H9 (cell line): ENCODE measurements around the gene C3. TPM values are rescaled to one million over a fixed set of nuclear protein-coding genes. Genes with fewer than 3 reads are reported as not detected.

Source experiments
- DNase-seq: peaks from one replicate; pipeline ENCODE4 v3.0.0-alpha.2; 2017
- H2AFZ ChIP-seq: one replicate; pipeline ENCODE4 v1.6.1; 2013; ENCODE audit warnings: mild to moderate bottlenecking, low read length, control low read depth, moderate library complexity
- H2AK5ac ChIP-seq: 2 replicates; pipeline ENCODE4 v1.6.1; 2013; ENCODE audit warnings: low read length, control low read depth, mixed read lengths; ENCODE audit not compliant: insufficient read length
- H2BK120ac ChIP-seq: one replicate; pipeline ENCODE4 v1.6.1; 2013; ENCODE audit warnings: low read depth, mild to moderate bottlenecking, low read length, control low read depth, inconsistent platforms; ENCODE audit not compliant: poor library complexity, severe bottlenecking
- H2BK12ac ChIP-seq: 2 replicates; pipeline ENCODE4 v1.6.1; 2013; ENCODE audit warnings: low read length, control low read depth, mixed read lengths, low read depth; ENCODE audit not compliant: insufficient read length
- H2BK15ac ChIP-seq: 2 replicates; pipeline ENCODE4 v1.6.1; 2013; ENCODE audit warnings: low read depth, low read length, control low read depth
- H2BK20ac ChIP-seq: one replicate; pipeline ENCODE4 v1.6.1; 2013; ENCODE audit warnings: low read depth, mild to moderate bottlenecking, low read length, control low read depth, inconsistent platforms; ENCODE audit not compliant: poor library complexity, severe bottlenecking
- H2BK5ac ChIP-seq: 2 replicates; pipeline ENCODE4 v1.6.1; 2013; ENCODE audit warnings: low read length, control low read depth, mixed read lengths; ENCODE audit not compliant: insufficient read length
- H3K14ac ChIP-seq: 2 replicates; pipeline ENCODE4 v1.6.1; 2013; ENCODE audit warnings: low read length, control low read depth; ENCODE audit not compliant: insufficient read depth
- H3K18ac ChIP-seq: 2 replicates; pipeline ENCODE4 v1.6.1; 2013; ENCODE audit warnings: low read depth, mild to moderate bottlenecking, mixed read lengths, low read length, control low read depth; ENCODE audit not compliant: insufficient read length
- H3K23ac ChIP-seq: 2 replicates; pipeline ENCODE4 v1.6.1; 2013; ENCODE audit warnings: low read length, control low read depth, mixed read lengths, low read depth; ENCODE audit not compliant: insufficient read length
- H3K23me2 ChIP-seq: 2 replicates; pipeline ENCODE4 v1.6.1; 2013; ENCODE audit warnings: low read depth, mild to moderate bottlenecking, mixed read lengths, low read length, control low read depth; ENCODE audit not compliant: insufficient read length, poor library complexity, severe bottlenecking
- H3K27ac ChIP-seq: 2 replicates; pipeline ENCODE4 v1.5.1; 2013; ENCODE audit warnings: low read length, control low read depth, mixed read lengths, low read depth; ENCODE audit not compliant: insufficient read length
- H3K27me3 ChIP-seq: 2 replicates; pipeline ENCODE4 v1.6.1; 2013; ENCODE audit warnings: low read length, control low read depth, inconsistent platforms; ENCODE audit not compliant: insufficient read depth
- H3K4ac ChIP-seq: 2 replicates; pipeline ENCODE4 v1.6.1; 2013; ENCODE audit warnings: low read depth, mild to moderate bottlenecking, control low read depth, inconsistent platforms, low read length, moderate library complexity
- H3K4me1 ChIP-seq: 2 replicates; pipeline ENCODE4 v1.6.1; 2013; ENCODE audit warnings: low read length, control low read depth, inconsistent platforms; ENCODE audit not compliant: insufficient read depth
- H3K4me2 ChIP-seq: 2 replicates; pipeline ENCODE4 v1.6.1; 2013; ENCODE audit warnings: low read length, control low read depth, mixed read lengths; ENCODE audit not compliant: insufficient read length, insufficient read depth
- H3K56ac ChIP-seq: 2 replicates; pipeline ENCODE4 v1.6.1; 2013; ENCODE audit warnings: low read depth, mild to moderate bottlenecking, mixed read lengths, low read length, control low read depth; ENCODE audit not compliant: insufficient read length
- H3K79me1 ChIP-seq: 2 replicates; pipeline ENCODE4 v1.6.1; 2013; ENCODE audit warnings: low read depth, mild to moderate bottlenecking, moderate library complexity, low read length, control low read depth, inconsistent platforms; ENCODE audit not compliant: insufficient read depth, poor library complexity, severe bottlenecking
- H3K79me2 ChIP-seq: 2 replicates; pipeline ENCODE4 v1.6.1; 2013; ENCODE audit warnings: low read length, control low read depth, inconsistent platforms; ENCODE audit not compliant: insufficient read depth
- H3K9ac ChIP-seq: 2 replicates; pipeline ENCODE4 v1.6.1; 2013; ENCODE audit warnings: low read length, control low read depth, mixed read lengths; ENCODE audit not compliant: insufficient read length; ENCODE audit errors: extremely low read depth
- H3K9me3 ChIP-seq: one replicate; pipeline ENCODE4 v1.6.1; 2013; ENCODE audit warnings: low read depth, low read length, inconsistent platforms; ENCODE audit not compliant: control insufficient read depth
- H3T11ph ChIP-seq: one replicate; pipeline ENCODE4 v1.6.1; 2013; ENCODE audit warnings: mild to moderate bottlenecking, low read length, control low read depth, inconsistent platforms
- H4K20me1 ChIP-seq: one replicate; pipeline ENCODE4 v1.6.1; 2013; ENCODE audit not compliant: control insufficient read depth, insufficient read length, insufficient read depth
- H4K5ac ChIP-seq: 2 replicates; pipeline ENCODE4 v1.6.1; 2013; ENCODE audit warnings: low read depth, mild to moderate bottlenecking, mixed read lengths, low read length, control low read depth; ENCODE audit not compliant: insufficient read length
- H4K8ac ChIP-seq: replicated peaks from 2 replicates; pipeline ENCODE4 v1.6.1; 2013; ENCODE audit warnings: low read length, control low read depth, mixed read lengths, low read depth; ENCODE audit not compliant: insufficient read length
- H4K91ac ChIP-seq: 2 replicates; pipeline ENCODE4 v1.6.1; 2013; ENCODE audit warnings: low read depth, mild to moderate bottlenecking, moderate library complexity, mixed read lengths, low read length, control low read depth; ENCODE audit not compliant: insufficient read length
- H3K27ac Mint-ChIP-seq, 3 experiments: 2 replicates in 2 of 3; 3 replicates in 1 of 3; pipeline ENCODE4 v1.8.0; 2020 to 2021; ENCODE audit warnings: mixed read lengths in 3 of 3, mild to moderate bottlenecking in 1 of 3, moderate library complexity in 1 of 3
- H3K27me3 Mint-ChIP-seq: 2 replicates; pipeline ENCODE4 v1.8.0; 2021; ENCODE audit warnings: low read depth, mild to moderate bottlenecking, moderate library complexity, mixed read lengths
- H3K36me3 Mint-ChIP-seq, 3 experiments: 2 replicates in 2 of 3; 3 replicates in 1 of 3; pipeline ENCODE4 v1.8.0; 2020 to 2021; ENCODE audit warnings: low read depth in 3 of 3, mixed read lengths in 3 of 3; ENCODE audit not compliant: insufficient read depth in 1 of 3
- H3K4me1 Mint-ChIP-seq, 2 experiments: 2 replicates each; pipeline ENCODE4 v1.8.0; 2020; ENCODE audit warnings: mixed read lengths in 2 of 2
- H3K4me3 Mint-ChIP-seq, 2 experiments: 2 replicates in 1 of 2; 3 replicates in 1 of 2; pipeline ENCODE4 v1.8.0; 2020 to 2021; ENCODE audit warnings: mild to moderate bottlenecking in 2 of 2, mixed read lengths in 2 of 2, moderate library complexity in 1 of 2
- H3K9me3 Mint-ChIP-seq, 2 experiments: 2 replicates in 1 of 2; 3 replicates in 1 of 2; pipeline ENCODE4 v1.8.0; 2020; ENCODE audit warnings: mild to moderate bottlenecking in 2 of 2, mixed read lengths in 2 of 2, moderate library complexity in 1 of 2
- WGBS: extraction: QIAGEN DNeasy Blood & Tissue Kit; methylation state at CpG from one replicate; pipeline ENCODE4 v1.1.7; 2013; ENCODE audit warnings: missing lambda C conversion rate, low lambda C conversion rate, mixed read lengths; ENCODE audit not compliant: insufficient read length; ENCODE audit errors: extremely low coverage; 5-methylcytosine and 5-hydroxymethylcytosine counted together
- total RNA-seq: library from RNA; stranded (reverse); gene quantifications from 2 replicates; pipeline ENCODE4 v1.2.1, GENCODE V29; 2021
- TF ChIP-seq, protein P1 (sequence below): fragments of 200-600 bp; sonication (generic); conservative IDR thresholded peaks from 3 replicates; pipeline ENCODE4 v1.8.0; 2021; ENCODE audit warnings: antibody characterized with exemption, mild to moderate bottlenecking

Gene C3
- total RNA-seq, 1 experiment from 2014 or later, result 5.9 TPM

DNA sequence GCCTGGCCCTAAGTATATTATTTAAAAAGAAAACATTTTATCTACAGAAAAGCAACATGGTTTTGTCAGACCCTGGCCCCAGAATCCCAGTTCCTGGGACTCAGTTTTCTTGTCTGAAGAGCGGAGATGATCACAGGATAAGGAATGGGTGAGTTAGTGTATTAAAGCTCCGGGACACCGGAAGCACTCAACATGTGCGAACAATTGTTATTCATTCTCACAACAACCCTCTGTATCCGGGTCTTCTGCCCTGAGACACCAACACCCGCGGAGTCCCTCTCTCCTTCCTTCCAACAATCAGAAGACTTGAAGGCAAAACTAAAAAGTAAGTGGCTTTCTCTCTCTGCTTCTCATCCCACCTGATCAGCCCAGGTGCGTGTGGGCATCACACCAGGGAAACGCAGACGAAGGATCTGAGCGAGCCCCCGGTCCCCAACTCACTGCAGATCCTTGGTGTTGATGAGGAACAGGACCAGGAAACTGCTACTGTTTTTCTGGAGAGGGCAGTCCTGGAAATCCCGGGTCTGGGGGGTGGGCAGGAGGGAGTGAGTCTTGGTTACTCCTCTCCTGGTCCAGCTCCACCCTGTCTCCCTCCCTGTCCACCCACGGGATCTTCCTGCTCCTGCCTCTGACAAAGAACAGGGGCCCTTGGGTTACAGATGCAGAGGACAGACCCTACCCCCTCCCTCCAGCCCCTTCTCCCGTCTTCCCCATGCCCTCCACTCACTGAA, 14.9 kb upstream of the C3 start:
- Histone ChIP-seq H3K9me3 (no peaks in the 10 kb centered on the region), H2BK20ac (no peak overlapping the region), H3K4me2 (peak overlapping the region; percentile 97), H2BK12ac (no peak overlapping the region), H3K18ac (peak overlapping the region; percentile 28), H3K56ac (no peak overlapping the region), H2BK5ac (no peak overlapping the region), H3K79me2 (no peaks in the 10 kb centered on the region), H3K14ac (no peak overlapping the region; the same call in 1 of the 2 replicates), H3K23me2 (peaks cover 24% of the 10 kb centered on the region), H3K4ac (no peak overlapping the region), H2AFZ (no peak overlapping the region), H4K91ac (no peak overlapping the region), H3K79me1 (no peaks in the 10 kb centered on the region), H4K8ac (no peak overlapping the region), H3K9ac (peak overlapping the region; percentile 47), H3K27ac (peak overlapping the region; percentile 48), H3K23ac (no peak overlapping the region), H2AK5ac (no peak overlapping the region), H4K20me1 (peaks cover 2% of the 10 kb centered on the region), H4K5ac (no peak overlapping the region), H3K27me3 (no peaks in the 10 kb centered on the region), H3K4me1 (peaks cover 7% of the 10 kb centered on the region; the same call in 1 of the 2 replicates), H2BK120ac (no peak overlapping the region), H3T11ph (no peak overlapping the region), H2BK15ac (no peak overlapping the region)
- Mint-ChIP-seq H3K4me1 (peaks cover 29 to 35% of the 10 kb centered on the region in 2 experiments), H3K9me3 (no peaks in the 10 kb centered on the region), H3K27me3 (no peaks in the 10 kb centered on the region), H3K4me3 (peak overlapping the region; percentile 88 to 97), H3K36me3 (peaks cover 5 to 16% (median 12%) of the 10 kb centered on the region in 3 experiments), H3K27ac (peak overlapping the region; percentile 63 to 97 (median 86); a peak in 5 of 7 replicates)
- TF ChIP-seq, protein P1, sequence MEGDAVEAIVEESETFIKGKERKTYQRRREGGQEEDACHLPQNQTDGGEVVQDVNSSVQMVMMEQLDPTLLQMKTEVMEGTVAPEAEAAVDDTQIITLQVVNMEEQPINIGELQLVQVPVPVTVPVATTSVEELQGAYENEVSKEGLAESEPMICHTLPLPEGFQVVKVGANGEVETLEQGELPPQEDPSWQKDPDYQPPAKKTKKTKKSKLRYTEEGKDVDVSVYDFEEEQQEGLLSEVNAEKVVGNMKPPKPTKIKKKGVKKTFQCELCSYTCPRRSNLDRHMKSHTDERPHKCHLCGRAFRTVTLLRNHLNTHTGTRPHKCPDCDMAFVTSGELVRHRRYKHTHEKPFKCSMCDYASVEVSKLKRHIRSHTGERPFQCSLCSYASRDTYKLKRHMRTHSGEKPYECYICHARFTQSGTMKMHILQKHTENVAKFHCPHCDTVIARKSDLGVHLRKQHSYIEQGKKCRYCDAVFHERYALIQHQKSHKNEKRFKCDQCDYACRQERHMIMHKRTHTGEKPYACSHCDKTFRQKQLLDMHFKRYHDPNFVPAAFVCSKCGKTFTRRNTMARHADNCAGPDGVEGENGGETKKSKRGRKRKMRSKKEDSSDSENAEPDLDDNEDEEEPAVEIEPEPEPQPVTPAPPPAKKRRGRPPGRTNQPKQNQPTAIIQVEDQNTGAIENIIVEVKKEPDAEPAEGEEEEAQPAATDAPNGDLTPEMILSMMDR, result no peak
- DNase-seq, result no peak
- WGBS, result no CpG with 5 or more reads among the region's 15 CpGs
